GM18508 (cell line): ENCODE data around the gene KRT33A.

Source experiments
- ATAC-seq: cut with Tn5 transposase; IDR thresholded peaks from one replicate; pipeline ENCODE4 v1.9.1; 2021; ENCODE audit warnings: moderate number of reproducible peaks; ENCODE audit not compliant: insufficient read depth, unreplicated experiment

Gene KRT33A

DNA sequence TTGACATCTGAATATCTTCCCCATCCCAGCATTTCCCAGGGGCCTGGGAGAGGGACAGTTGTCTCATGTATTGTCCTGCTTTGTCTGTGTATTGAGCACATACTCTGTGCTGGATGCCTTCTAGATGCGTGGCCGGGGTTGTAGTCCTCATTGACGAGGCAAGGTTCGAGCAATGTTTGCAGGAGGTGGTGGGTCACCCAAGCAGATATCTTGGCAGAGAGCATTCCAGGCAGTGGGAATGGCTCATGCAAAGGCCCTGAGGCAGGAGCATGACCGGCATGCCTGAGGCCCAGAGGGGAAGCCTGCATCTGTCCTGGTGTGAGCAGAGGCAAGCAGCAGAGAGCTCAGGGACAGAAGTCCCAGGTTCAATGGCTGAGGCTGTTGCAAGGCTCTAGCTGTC, 17.5 kb downstream of the KRT33A start:
- no peak for ATAC-seq

DNA sequence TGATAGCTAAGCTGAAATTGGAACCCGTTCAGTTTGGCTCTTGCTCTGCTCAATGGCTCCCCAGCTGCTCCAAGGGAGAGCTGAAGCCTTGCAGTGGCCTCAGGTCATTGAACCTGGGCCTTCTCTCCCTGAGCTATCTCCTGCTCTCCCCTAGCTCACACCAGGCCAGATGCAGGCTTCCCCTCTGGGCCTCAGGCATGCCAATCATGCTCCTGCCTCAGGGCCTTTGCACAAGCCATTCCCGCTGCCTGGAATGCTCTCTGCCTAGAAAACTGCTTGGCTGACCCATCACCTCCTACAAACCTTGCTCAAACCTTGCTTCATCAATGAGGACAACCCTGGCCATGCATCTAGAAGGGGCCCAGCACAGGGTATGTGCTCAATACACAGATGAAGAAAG, 18.4 kb downstream of the KRT33A start:
- ATAC-seq = no peak

DNA sequence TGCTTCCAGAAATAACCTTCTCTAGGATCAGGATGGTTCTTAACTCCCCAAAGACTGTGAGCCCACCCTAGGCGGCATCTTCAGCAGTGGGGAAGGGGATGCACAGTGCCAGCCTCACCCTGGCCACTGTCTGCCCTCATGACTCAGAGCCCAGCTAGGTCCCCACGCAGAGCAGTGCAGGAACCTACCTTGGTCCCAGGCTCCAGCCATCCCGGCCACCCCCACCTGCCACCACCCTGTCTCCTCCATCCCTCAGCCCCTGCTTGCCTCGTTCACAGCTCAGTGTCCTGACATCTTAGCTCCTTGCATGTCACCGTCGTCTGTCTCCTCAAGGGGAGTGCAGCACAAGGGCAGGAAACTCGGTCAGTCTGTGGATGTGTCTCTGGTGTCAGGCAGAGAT, 19.0 kb downstream of the KRT33A start:
- no peak for ATAC-seq

DNA sequence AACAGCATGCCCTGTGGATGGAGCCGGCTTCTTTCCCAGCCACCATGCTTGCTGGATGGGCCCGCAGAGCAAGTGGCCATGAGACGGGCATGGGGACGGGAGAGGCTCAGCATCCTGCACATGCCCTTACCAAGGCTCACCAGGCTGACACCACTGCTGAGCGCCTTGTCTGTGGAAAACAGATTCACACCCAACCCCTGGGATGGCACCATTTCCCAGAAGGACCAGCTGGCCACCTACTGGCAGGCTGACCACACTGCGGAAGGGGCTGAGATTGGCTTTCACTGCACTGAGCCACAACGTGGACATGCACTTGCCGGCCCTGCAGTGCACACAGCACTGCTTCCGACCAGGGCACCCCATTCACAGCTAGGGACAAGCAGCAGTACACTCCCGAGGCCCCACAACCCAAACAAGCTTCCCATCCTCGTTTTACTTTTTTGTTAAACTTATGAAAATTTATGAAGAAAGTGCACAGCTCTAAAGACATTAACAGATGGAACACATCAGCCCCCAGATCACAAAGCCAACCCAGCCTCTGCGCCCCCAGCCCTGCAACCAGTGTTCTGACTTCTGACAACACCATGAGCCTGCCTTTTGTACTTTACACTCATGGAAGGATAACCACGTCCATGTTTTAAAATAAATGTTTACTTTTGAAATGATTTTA, 21.2 kb downstream of the KRT33A start:
- ATAC-seq = no peak

- ATAC-seq = no peak
These were observed 22.4 kb downstream of the KRT33A start for GRCh38 chr17:41328207-41328606.

- no peak for ATAC-seq
These were observed 23.1 kb downstream of the KRT33A start for GRCh38 chr17:41327411-41328120.

DNA sequence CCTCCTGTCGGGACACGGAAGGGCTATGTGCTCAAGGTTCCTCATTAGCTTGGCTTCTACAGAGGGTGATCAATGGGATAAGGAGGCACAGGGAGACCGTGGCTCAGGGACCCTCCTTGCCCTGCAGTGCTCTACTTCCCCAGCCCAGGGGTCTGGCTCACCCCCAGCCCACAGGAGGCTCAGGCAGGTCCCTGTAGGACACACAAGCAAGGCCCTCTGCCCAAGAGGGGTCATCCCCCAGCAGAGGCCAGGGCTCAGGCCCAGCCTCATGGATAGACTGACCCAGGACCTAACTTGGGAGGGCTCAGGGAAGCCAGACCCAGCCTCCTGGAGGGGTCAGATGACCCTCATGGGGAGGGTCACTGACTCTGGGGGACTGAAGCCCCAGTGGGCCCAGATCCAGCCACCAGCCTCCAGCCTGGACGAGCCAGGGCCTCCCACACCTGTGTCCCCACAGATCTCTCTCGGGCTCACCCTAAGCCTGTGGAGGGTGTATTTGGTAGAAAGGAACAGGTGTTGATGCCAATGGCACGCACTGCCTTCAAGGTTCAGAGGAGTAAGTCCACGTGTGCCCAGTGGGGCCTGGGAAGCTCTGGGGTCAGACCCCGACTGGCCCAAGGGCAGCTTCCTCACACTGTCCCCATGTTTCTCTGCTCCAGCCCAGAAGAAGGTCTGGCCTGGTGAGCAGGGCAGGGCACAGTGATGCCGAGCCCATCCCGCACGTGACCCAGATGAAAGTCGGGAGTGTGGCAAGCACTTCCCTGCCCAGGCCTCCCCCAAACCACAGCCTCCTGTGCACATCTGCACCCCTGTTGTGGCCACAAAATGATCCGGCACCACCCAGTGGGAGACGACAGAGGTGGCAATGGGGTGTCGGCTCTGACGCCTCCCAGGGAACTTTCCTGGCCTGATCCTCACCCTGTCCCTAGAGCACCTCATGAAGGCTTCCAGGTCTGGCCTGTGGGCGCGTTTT, 24.2 kb downstream of the KRT33A start:
- no peak for ATAC-seq

GRCh38 chr17:41325611-41326010, 25.0 kb downstream of the KRT33A start:
- no peak for ATAC-seq

DNA sequence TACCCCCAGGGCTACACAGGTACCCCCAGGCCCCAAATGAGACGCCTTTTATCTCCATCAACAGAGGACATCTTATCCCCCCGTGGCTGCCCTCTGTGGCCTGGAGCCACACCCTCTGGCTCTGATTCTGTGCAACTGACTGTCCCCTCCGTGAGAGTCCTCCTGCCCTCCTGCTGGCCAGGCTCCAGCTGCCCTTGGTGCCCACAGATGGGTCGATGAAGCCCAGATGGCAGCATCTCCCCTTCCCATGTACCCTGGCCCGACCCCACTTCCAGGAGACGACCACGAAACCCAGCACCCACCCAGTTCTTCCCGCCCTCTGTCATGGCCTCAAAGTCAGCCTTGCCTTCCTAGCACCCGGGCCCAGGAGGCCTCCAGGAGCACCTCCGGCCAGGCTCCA, 25.5 kb downstream of the KRT33A start:
- no peak for ATAC-seq

- no peak for ATAC-seq
These were observed 26.2 kb downstream of the KRT33A start for GRCh38 chr17:41324180-41325075.

- ATAC-seq = no peak
These were observed 27.4 kb downstream of the KRT33A start for GRCh38 chr17:41322903-41323895.

- no peak for ATAC-seq
These were observed 28.3 kb downstream of the KRT33A start for GRCh38 chr17:41322094-41322902.

- no peak for ATAC-seq
These were observed 32.4 kb downstream of the KRT33A start for GRCh38 chr17:41318231-41318630.

GRCh38 chr17:41315814-41316445, 34.7 kb downstream of the KRT33A start:
- ATAC-seq = no peak

GRCh38 chr17:41315204-41315794, 35.3 kb downstream of the KRT33A start, which contains the start of gene KRTAP17-1:
Gene KRTAP17-1, minus strand, starts transcription at chr17:41315710. Its CDS starts 60 bp downstream, at chr17:41315650.
- ATAC-seq = no peak

DNA sequence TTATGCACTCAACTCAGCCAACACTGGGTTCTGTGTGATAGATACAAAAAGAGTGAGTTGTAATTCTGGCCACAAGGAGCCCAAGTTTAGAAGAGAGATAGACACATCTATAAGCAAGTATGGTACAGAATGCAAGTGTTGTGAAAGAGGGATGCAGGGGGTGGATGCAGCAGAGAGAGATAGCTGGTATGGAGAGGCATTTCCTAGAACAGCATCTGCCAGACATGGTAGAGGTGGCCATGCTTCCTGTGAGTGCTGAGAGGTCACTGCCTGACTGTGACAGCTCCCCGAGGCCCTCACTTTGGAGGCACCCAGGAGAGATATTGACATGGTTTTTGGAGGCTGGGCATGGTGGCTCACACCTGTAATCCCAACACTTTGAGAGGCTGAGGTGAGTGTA, 39.5 kb downstream of the KRT33A start:
- ATAC-seq = no peak

DNA sequence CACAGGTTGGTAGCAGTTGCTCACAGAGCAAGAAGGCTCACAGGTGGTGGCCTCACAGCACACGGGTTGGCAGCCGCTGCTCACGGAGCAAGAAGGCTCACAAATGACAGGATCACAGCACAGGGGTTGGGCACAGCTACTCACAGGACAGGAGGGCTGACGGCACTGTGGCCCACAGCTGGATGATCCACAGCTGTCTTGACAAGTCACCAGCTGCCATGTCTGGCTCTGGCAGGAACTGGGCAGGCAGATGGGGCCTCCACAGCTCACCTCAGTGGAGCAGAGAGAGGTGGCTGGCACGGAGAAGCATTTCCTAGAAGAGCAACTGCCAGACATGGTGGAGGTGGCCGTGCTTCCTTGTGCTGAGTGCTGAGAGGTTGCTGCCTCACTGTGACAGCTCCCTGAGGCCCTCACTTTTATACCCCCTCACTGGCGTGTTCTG, 41.7 kb downstream of the KRT33A start, which contains the start of gene KRTAP16-1:
TSS of gene KRTAP16-1 (minus strand) at position 392 of the 442 bp plus-strand sequence. CDS start at position 336, 56 bp downstream.
- no peak for ATAC-seq
